NOMO-1 treated with dmso at 0.1 percent for 144 hours (cell line): ENCODE results near the gene ADGRL2.

Experiments used
- DNase-seq: peaks from one replicate; lab custom pipeline; 2025; ENCODE audit not compliant: unreplicated experiment; lab: John Stamatoyannopoulos, UW

Gene ADGRL2

DNA sequence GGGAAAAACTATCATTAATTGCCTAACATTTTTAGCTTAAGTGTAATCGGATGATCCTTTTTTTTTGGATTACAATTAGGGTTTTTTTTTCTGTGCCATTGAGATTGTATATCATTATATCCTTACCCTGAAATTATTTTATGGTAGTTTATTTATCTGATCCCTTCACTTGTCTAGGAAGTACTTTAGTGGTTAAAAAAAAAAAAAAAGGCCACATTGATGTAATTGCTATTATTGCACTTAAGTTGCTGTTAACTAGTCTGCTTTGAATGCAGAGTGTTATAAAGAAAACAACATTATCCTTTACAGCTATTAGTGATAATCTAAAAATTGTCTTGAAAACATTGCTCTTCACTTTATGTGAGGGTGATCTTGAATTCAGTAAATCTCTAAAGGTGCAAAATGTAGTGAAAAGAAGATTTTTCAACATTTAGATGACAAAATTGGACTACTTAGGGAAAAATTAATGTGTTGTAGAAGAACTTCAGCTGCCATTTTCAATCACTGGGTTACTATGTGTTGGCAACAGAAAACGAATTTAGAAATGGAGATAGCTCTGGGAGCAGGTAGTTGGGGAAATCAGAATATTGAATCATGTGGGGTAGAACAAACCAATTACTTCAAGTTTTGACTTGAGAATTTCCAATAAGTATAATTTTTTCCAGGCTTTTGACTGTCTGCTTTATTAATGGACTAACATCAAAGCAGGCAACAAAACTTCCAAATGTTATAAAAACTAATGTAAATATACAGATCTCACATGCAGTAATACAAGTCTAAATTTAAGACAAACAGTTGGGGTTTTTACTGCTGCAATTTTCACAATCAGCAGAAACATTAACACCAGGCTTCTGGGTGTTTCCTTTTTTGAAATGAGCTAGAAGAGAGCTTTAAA, 5.0 kb downstream of the ADGRL2 start:
- no peak for DNase-seq

DNA sequence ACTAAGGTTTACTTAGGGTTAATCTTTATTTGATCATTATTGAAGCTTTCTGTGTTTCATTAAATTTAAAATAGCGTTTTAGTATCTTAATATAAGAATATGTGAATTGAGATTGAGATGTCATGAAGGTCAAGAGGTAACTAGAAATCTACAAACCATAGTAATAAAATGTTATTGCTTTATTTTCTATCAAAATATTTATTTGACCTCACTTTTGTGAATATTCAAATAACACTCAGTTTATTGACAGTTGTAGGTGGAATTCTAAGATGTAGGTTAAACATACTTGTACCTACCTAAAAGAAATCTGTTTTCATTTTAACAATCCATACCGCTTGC, 5.7 kb downstream of the ADGRL2 start:
- DNase-seq, result no peak

DNA sequence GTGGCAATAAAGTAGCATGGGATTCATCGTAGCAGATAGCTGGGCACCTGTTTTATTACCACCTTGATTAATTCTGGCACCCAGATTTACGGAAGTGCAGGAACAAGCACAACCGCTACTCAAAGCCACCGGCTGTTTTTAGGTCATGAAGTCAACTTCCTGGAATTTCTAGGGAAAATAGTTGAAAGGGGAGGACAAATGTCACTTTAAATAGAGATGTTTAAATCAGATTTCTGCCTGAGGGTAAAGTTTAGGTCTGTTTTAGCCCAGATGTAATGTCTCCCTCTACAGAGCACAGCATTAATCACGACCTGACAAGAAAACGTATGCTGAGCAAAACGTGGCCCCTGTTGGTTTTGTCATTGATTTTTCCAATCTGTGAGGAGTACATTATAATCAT, 8.0 kb downstream of the ADGRL2 start:
- DNase-seq, result no peak

DNA sequence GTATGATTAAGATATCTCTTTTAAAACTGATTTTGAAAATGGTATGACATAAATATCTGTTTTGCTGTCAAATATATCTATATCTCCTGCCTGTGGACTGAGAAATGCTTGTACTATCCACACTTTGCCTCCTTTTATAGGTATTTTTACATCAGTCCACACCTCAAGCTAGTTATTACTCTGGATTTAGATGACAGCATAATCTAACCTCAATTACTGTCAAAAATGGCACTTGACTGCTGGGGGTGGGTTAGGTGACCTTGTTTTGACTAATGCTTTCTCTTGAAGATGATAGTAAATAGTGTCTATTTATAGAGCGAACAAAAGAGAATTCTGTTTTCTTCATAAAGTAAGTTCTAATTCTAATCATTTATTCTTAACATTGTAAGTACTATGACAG, 9.1 kb downstream of the ADGRL2 start:
- no peak for DNase-seq

DNA sequence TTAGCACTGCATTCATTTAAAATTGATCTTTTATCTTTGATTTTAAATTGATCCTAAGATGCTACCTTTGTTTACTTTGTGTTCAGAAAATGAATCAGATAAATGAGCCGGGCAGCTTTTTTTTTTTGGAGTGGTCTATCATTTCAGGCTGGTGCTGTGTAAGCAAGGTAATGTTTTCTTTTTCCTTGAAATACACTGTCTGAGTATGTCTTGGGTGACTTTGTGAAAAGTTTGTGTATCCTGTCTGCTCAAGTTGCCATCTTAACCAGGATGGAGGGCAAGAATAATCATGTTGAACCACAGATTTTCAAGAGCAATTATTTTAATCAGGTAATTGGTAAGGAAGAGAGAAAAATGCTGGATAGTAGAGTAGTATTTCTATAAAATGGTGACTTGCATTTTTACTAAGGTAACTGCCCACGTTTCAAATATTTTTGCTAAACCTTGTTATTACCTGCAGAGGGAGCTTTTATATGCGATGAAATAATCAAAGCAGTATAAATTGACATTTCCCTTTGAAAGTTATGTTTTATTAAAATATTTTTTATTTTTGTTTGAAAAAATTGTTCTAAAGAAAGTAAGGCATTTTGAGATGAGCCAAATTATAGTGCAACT, 11.1 kb downstream of the ADGRL2 start:
- no peak for DNase-seq

DNA sequence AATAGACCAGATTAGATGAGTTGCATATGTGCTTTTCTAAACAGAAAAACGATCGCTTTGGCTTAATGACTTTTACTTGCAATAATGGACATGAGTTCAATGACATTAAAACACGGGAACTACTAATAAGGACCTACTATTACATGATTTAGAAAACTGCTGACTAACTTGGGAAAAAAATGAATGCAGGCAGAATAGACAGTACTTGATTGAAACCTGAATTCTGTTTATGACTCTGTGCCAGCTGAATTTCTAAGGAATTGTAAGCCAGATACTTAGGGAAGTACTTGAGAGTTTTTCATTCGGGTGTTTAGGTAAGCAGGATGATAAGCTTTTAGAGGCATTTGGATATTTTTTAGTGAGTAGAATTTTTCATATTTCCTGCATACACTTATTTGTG, 12.0 kb downstream of the ADGRL2 start:
- DNase-seq, result no peak

DNA sequence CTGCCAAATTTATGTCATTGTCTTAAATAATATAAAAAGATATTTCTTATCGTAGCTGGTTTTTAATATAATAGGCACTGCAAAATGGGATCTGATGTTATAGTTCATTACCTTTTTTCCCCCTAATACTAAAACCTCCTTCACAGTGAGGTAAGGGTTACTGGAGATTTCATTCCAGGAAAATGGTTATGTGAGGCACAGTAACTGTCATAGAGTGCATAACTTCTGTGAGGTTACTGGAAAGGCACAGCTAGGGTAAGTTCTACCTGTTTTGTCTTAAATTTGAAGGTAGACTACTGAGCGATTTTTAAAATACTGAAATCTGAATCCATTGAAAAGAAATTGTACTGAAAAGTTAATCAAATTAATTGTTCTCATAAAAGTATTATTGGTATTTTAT, 13.0 kb downstream of the ADGRL2 start:
- DNase-seq, result no peak

DNA sequence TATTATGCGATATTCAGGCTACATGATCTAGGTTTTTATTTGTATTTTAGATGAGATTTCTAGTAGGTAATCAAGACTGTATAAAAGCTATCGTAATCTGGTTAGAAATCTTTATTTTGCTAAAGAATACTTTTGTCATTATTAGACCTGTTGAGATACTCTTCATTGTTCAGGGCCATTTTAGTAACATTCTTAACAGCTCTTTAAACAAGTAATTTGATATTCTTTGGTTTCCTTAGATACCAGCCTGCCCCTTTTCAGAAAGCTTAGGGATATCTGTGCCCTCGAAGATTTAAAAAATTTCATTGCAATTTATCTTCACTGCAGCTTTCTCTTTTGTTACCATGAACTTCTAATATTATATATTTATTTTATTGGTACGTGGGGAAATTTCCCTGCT, 18.9 kb downstream of the ADGRL2 start:
- DNase-seq, result no peak

DNA sequence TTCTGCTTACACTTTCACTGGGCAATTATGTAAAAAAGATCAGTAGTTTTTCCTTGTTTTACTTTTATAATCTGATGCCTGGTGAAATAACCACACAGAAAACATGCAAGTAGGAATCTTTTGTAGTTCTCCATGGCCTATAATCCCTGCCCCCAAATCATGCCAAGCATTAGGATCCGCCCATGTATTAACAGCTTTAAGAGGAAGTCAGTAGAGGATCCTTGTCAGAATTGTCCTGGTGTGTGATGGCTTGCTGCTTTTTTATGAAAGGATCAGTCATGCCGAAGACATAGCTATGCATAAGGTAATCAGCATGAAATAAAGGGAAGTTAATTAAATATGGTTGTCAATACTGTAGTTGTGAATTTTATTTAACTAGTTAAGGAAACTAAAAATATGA, 20.0 kb downstream of the ADGRL2 start:
- DNase-seq, result peak; percentile 64

DNA sequence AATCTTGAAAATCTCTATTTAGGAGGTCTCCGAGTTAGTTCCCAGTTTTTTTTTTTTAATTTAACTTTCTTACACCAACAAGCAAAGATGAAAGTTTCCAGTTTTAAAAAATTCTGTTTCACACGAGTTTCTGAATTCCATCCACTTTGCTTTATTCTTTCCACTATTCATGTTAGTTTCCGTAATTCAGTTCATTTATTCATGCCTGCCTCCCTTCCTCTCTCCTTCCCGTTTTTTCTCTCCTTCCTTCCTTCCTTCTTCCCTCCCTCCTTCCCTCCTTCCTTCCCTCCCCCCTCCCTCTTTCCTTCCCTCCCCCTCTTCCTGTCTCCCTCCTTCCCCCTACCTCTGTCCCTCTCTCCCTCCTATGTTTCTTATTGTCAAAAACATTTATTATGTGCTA, 22.3 kb downstream of the ADGRL2 start:
- no peak for DNase-seq

DNA sequence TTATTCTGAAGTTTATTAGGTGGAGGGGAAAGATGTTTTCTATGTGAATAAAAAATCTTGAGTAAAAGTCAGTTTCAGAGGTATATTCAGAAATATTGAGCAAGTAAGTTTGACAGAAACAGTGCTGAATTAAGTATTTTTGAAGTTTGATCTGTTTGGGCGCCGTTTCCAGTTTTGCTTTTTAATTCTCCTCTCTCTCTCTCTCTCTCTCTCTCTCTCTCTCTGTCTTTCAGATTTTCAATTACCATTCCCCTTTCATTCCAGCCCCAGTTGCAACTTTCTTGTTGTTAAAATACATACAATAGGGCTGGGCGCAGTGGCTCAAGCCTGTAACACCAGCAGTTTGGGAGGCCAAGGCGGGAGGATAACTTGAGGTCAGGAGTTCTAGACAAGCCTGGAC, 24.0 kb downstream of the ADGRL2 start:
- DNase-seq, result no peak

DNA sequence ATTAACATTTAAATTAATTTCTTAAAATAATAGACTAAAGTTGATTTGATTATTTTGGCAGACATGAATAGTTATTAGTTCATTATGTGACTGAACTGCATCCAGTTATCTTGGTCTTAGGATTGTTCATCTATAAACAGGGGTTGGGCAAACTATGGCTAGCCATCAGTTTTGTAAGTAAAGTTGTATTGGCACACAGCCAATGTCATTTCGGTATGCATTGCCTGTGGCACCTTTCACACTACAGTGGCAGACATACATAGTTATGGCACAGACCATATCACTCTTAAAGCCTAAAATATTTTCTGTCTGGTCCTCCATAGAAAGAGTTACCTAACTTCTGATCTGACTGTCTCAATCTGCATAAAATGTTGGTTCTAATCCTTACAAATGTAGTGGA, 27.2 kb downstream of the ADGRL2 start:
- no peak for DNase-seq

DNA sequence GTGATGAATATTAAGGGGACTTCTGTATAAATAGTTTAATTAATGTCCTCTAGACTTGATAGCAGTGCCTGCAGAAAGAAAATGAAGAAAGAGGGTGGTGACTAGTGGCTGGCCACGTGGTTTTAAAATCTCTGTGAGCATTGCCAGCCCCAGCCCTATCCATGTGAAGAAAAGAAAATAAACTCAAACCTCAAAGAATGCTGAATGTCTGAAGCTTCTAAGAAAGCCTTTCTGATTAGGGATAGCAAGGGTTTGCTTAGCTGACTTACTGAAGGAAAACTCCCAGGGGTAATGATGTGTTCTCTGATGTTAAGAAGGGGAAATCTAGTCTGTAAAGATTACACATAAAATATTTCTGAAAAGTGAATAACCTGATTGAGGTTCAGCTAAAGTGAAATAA, 31.8 kb downstream of the ADGRL2 start:
- no peak for DNase-seq

DNA sequence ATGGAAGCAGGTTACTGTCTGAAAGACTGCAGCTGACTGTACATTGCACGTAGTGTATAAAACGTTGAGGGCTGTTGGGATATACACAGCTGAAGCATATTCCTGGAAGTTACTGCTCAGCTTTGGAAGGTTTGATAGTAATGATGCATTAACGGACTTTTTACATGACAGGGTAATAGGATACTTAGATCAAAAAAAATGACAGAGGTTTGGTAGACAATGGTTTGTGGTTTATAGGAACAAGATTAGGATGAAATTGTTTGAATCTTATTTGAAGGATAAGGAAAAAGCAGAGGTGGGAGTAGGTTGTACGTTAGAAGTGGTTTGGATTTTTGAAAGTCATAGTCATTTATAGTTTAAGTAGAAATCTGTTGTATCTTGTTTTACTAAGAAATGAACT, 33.0 kb downstream of the ADGRL2 start:
- DNase-seq, result no peak

DNA sequence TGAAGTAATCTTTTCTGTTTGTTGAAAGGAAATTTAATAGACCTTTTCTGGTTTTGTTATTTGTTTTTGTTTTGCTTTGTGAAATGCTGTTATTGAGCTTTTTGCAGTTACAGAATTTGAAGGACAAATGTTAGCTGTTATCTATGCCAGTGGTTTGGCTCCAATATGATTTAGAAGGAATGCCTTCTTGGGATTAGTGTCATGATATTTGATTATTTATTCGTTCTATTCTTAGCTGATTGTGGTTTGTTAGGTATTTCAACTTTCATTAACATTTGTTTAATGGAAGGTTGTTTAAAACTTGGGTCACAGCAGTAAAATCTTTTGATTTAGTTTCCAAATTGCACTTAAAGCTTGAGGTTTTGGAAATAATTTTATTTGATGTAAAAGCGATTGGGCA, 33.5 kb downstream of the ADGRL2 start:
- no peak for DNase-seq

DNA sequence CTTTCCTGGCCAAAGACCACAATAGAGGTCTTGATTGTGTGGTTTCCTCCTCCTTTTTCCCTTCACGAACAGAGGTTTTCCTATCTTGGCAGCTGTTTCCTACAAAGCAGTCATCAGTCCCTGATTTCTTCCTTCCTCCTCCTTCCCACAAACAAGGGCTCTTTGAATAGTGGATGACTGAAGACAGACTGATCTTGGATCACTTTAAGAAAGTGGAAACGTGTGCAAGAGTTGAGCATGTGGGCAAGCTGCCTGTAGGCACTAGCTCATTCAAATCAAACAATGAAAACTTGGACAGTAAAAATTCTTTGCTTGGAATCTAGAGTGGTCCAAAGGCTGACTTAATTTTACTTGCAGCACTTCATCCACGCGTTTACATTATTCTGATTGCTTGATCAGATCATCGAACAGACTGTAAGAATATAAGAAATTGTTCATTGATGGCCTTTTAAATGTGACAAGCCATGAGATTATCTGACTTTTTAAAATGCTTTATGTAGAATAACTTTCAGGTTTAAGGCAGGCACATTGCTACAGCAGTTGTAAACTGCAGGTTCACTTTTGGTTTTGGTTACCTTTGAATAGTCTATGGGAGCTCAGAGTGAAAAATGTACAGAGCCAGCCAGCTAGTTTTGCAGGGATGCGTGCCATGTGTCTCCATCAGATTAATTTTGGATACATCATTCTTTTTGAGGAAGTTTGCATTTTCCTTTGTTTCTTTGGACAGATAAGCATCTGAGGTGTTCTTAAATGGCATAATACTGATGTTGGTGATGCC, 34.4 kb downstream of the ADGRL2 start:
- no peak for DNase-seq

DNA sequence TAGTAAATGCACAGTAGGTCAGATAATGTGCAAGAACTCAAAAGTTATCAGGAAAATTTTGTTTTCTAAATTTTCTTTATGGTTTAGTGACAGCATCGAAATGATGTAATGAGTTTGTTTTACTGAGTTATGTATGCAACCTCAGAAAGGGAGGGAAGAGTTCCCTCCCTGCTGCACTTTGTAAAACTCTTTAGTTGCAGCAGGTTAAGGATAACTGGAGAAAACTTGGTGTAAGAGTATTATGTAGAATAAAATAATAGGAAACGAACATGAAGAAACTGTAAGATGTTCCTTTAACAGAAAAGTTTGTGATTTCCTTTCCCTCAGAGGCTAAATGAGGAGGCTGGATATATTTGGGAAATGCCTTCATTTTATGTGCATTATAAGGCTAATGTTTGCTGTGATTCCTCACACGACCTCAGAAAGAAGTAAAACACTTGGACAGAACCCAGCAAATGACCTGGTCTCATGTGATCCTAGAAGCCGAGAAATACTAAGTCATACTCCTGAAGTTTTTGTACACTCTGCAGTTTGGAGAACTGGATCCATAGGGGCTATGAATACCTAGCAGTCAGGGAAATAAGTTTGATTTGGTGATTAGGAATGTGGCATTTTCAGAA, 35.4 kb downstream of the ADGRL2 start:
- no peak for DNase-seq

DNA sequence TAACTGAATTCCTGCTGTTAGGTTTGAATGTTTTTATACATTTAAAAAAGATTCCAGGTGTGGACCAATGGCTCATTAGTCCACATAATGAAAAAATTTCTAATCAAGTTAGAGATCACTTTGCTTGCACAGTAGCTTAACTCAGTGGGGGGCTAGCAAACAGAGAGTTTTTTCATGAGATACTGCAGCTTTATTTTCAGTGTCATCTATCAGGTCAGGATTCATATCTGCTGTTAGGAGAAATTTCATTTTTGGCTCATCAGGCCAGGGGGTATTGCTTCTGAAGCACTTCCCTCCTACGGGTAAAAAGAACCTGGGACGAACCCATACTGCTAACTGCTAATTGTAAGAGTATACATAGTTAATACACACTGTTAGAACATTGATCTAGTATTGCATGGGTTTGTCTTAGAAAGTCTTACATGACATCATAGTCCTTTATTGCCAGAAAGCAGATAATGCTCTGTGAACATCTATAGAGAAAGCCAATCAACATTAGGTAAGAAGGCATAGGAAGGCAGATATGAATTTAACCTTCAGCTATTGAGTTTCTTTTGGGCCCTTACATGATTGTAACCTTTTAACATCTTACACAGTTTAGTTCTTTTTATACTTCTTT, 38.0 kb downstream of the ADGRL2 start:
- no peak for DNase-seq

DNA sequence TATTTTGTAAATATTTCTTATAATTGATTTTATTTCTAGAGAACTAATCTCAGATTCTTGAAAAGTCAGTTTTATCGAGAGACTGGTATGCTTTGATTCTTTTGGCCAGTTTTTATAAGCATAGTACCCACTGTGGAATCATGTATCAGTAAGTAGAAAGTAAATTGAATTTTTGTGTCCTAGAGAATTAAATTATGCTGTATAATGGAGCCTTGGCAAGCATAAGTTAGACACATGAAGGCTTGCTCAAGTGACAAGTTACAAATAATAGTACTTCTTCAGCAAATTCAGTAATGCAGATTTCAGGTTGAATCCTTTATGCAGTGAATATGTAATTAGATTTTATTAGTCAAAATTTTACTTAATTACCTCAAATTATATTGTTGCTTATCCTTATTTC, 40.1 kb downstream of the ADGRL2 start:
- DNase-seq, result no peak

DNA sequence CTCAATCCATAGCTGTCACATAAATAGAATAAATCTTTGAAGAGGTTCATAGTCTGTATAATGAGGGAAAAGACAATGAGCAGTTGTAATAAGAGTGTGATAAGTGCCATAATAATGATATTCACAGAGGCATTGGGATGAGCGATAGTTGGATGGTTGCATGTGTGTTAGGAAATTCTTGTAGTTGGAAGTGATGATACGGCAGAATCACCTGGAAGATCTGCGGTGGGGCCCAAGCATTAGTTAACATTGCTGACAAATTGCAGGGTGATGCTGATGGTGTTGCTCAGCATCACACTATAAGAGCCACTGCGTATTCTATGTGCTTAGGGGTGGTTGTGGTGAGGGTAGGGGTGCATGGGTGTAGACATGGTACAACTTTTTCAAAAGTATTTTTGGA, 41.1 kb downstream of the ADGRL2 start:
- no peak for DNase-seq

DNA sequence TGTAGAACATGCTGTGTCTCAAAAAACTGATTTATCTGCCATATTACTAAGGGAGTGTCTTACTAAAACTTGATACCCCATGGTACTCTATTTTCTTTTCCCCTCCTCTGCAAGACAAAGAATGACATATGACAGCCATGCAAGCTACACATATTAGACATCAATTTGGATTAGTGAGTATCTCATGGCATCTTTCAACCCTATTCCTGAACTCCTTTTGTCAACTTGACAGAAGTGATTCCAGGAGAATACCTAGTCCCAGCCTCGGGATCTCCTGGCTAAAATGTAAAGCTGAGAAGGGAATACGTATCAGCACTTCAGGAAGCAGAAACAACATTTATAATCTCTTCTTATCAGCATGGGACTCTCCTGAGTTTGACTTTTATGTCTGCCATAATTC, 43.7 kb downstream of the ADGRL2 start:
- DNase-seq, result no peak
